Activated CD8-positive, alpha-beta memory T cell treated with anti-CD3 and anti-CD28 coated beads for 48 hours (primary cell): ENCODE measurements around the gene SLC24A3.

Experiments used
- DNase-seq, 3 experiments: peaks; one replicate each; pipeline ENCODE4 v3.0.0-alpha.2; 2020; ENCODE audit warnings: low read depth in 2 of 3, low spot score in 2 of 3

Gene SLC24A3

GRCh38 chr20:19758501-19759331 lies 546.3 kb downstream of the SLC24A3 start:
- no peak for DNase-seq

DNA sequence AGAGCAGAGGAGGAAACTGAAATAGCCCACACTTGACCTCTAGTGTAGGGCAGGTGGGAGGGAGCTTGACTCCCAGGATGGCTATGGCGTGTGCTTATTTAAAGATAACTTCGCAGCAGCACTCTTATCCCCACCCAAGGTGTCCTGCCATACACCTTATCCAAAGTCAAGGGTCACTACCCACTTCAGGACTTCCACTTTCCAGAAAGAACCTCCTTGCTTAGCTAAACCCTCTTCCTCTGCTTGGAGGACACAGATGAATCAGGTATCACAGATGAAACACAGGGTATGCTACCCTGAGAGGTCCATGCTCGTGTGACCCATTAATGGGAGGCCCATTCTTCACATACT lies 547.9 kb downstream of the SLC24A3 start:
- no peak for DNase-seq

DNA sequence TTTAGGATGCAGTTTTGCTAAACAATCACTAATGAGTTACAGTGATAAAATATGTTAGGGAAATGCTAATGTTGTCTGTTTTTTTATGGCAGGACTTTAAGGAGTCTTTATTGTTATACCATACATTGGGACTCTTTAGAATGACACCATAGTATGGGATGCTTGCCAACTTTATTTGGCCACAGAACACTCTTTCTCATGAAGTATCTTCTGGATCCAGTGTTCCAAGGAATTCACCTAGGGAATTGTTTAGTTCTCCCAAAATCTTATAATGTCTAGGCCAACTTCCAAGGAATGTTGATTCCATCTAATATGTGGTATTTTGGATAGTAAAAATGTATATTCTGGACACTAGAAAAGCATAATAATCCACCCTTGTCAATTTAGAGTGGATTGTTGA lies 548.9 kb downstream of the SLC24A3 start:
- DNase-seq: no peak

- no peak for DNase-seq
Measured at GRCh38 chr20:19761841-19762240, 549.4 kb downstream of the SLC24A3 start.

GRCh38 chr20:19764207-19764606 lies 551.8 kb downstream of the SLC24A3 start:
- no peak for DNase-seq

DNA sequence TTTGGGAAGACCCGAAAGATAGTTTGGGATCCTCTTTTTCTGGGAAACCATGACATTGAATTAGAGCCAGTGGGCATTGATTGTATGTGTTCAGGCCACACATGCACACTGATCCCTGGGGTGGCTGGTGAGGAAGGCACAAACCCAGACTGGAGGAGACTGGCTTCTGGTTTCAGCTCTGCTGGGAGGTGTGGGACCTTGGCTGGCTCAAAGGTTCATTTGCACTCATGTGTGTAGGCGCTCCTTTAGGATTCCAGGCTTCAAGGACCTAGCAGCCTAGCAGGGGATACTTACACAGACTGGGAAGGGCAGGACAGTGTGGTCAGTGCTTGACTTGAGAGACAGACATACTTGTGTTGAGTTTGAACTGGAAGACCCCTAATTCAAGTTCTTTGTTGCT lies 552.8 kb downstream of the SLC24A3 start:
- DNase-seq: no peak

- DNase-seq: no peak
Measured at GRCh38 chr20:19765913-19766312, 553.5 kb downstream of the SLC24A3 start.

DNA sequence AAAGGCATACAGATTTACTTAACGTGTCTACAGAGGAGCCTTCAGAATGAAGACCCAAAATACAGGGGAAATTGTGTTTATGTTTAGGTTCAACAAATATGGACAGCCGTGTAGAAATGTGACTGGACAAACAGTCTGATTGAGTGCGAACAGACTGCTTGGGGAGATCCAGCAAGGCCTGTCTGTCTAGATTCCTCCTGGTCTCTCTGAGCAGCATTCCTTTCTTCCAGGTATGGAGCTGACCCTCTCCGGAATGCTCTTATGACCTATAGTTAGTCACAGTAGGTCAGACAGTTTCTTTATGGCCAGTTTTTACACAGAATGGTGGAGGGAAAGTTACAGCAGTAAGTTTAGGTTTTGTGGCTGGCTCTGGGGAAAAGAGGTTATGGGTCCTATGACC lies 554.6 kb downstream of the SLC24A3 start:
- DNase-seq: no peak

DNA sequence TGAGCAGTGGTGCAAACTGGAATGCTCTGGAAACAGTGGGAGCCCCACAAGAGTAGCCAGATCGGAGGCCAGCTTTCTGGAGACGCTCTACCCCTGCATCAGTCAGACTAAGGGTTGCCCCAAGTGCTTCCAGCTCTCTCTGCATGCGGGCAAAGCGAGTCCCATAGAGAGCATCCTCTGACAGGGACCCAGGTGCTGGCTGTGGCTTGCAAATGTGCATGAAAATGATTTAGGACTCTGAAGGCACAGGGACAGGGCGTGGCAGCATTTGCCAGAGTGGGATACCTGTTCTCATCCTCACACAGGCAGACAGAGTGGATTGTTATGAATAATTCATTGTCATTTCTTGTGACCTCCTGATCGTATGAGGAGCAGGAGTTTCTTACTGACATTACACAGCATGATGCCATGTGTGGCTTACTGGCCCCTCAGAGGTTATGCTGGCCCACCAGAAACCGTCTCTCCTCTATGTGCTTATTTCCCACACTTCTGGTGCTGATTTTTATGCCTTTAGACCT lies 555.9 kb downstream of the SLC24A3 start:
- DNase-seq: no peak

DNA sequence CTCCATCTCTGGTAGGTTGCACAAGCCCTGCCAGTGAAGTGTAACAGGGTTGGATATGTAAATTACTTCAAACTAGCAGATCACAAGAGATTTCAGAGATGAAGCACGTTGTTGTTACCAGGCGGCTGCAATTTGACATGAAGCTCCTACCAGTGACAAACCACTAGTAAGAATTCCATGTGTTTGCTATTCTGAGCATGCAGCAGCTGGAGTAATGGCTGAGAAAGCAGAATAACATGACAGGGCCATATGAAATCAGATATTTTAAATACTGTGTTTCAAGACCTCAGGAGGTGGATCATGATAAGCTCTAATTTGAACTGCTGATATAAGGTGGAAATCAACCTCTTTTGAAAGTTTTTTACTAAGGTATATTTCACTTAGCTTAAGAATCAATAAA lies 557.1 kb downstream of the SLC24A3 start:
- DNase-seq: no peak

GRCh38 chr20:19770375-19770774 lies 557.9 kb downstream of the SLC24A3 start:
- DNase-seq: no peak

GRCh38 chr20:19771031-19771430 lies 558.6 kb downstream of the SLC24A3 start:
- no peak for DNase-seq
